HEK293 (cell line): Measurements from ENCODE around the gene ITPKC.

Experiments
- MZF1 ChIP-seq: fragments of 450-650 bp; formaldehyde crosslinking; IDR thresholded peaks from 2 replicates; pipeline ENCODE4 v1.5.1; 2017; ENCODE audit warnings: missing biosample characterization, missing genetic modification characterization, borderline replicate concordance
- SP2 ChIP-seq: fragments of 450-650 bp; formaldehyde crosslinking; IDR thresholded peaks from 2 replicates; pipeline ENCODE4 v1.5.1; 2016; ENCODE audit warnings: missing biosample characterization, missing genetic modification characterization
- YY1 ChIP-seq: fragments of 450-650 bp; formaldehyde crosslinking; IDR thresholded peaks from 2 replicates; pipeline ENCODE4 v1.5.1; 2018; ENCODE audit warnings: missing biosample characterization, missing genetic modification characterization
- ZBTB20 ChIP-seq: fragments of 450-650 bp; formaldehyde crosslinking; IDR thresholded peaks from 2 replicates; pipeline ENCODE4 v1.5.1; 2016; ENCODE audit warnings: missing biosample characterization, missing genetic modification characterization
- ZBTB48 ChIP-seq: fragments of 450-650 bp; formaldehyde crosslinking; IDR thresholded peaks from 2 replicates; pipeline ENCODE4 v1.5.1; 2016; ENCODE audit warnings: missing biosample characterization, missing genetic modification characterization
- TF ChIP-seq, protein P1 (sequence below): fragments of 450-650 bp; formaldehyde crosslinking; IDR thresholded peaks from 2 replicates; pipeline ENCODE4 v1.5.1; 2016; ENCODE audit warnings: missing biosample characterization, missing genetic modification characterization
- TF ChIP-seq, protein P2 (sequence below): sonication (generic); formaldehyde crosslinking; IDR thresholded peaks from 2 replicates; pipeline ENCODE4 v1.8.1; 2022; ENCODE audit warnings: mild to moderate bottlenecking, moderate library complexity, missing genetic modification reagents
- TF ChIP-seq, protein P3 (sequence below): fragments of 450-650 bp; IDR thresholded peaks from 2 replicates; pipeline ENCODE4 v1.5.1; 2018; ENCODE audit warnings: missing biosample characterization, mild to moderate bottlenecking, missing genetic modification characterization

DNA sequence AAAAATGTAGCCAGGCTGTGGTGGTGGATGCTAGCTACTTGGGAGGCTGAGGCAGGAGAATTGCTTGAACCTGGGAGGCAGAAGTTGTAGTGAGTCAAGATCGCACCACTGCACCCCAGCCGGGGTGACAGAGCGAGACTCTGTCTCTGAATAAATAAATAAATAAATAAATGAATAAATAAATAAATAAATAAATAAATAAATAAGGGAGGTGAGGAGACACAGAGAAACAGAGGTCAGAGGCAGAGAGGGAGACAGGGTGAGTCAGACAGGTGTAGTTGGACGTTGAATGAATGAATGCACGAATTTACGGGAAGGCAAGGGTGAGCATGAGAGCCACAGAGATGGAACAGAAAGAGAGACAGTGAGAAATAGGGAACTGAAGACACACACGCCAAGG is 64.2 kb downstream of the ITPKC start:
- TF ChIP-seq MZF1 (tag by site-specific recombination) (no peak; the same call in 1 of the 2 replicates), ZBTB48 (tag by site-specific recombination) (no peak), SP2 (tag by site-specific recombination) (no peak), YY1 (tag by site-specific recombination) (no peak), ZBTB20 (tag by site-specific recombination) (no peak)
- TF ChIP-seq, protein P1, sequence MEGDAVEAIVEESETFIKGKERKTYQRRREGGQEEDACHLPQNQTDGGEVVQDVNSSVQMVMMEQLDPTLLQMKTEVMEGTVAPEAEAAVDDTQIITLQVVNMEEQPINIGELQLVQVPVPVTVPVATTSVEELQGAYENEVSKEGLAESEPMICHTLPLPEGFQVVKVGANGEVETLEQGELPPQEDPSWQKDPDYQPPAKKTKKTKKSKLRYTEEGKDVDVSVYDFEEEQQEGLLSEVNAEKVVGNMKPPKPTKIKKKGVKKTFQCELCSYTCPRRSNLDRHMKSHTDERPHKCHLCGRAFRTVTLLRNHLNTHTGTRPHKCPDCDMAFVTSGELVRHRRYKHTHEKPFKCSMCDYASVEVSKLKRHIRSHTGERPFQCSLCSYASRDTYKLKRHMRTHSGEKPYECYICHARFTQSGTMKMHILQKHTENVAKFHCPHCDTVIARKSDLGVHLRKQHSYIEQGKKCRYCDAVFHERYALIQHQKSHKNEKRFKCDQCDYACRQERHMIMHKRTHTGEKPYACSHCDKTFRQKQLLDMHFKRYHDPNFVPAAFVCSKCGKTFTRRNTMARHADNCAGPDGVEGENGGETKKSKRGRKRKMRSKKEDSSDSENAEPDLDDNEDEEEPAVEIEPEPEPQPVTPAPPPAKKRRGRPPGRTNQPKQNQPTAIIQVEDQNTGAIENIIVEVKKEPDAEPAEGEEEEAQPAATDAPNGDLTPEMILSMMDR (tag by site-specific recombination) = no peak
- TF ChIP-seq, protein P2, sequence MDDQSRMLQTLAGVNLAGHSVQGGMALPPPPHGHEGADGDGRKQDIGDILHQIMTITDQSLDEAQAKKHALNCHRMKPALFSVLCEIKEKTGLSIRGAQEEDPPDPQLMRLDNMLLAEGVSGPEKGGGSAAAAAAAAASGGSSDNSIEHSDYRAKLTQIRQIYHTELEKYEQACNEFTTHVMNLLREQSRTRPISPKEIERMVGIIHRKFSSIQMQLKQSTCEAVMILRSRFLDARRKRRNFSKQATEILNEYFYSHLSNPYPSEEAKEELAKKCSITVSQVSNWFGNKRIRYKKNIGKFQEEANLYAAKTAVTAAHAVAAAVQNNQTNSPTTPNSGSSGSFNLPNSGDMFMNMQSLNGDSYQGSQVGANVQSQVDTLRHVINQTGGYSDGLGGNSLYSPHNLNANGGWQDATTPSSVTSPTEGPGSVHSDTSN = no peak
- TF ChIP-seq, protein P3, sequence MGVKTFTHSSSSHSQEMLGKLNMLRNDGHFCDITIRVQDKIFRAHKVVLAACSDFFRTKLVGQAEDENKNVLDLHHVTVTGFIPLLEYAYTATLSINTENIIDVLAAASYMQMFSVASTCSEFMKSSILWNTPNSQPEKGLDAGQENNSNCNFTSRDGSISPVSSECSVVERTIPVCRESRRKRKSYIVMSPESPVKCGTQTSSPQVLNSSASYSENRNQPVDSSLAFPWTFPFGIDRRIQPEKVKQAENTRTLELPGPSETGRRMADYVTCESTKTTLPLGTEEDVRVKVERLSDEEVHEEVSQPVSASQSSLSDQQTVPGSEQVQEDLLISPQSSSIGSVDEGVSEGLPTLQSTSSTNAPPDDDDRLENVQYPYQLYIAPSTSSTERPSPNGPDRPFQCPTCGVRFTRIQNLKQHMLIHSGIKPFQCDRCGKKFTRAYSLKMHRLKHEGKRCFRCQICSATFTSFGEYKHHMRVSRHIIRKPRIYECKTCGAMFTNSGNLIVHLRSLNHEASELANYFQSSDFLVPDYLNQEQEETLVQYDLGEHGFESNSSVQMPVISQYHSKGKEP = no peak
